Activated CD4-positive, alpha-beta T cell treated with anti-CD3 and anti-CD28 coated beads, Interleukin-2, amount 50 U/mL, for 24 hours (primary cell): ENCODE measurements around the gene BCL11A.

ENCODE experiments used
- DNase-seq, 2 donors: peaks; one replicate each; pipeline ENCODE4 v3.0.0-alpha.2; 2020; ENCODE audit warnings: low read depth in 1 of 2, low spot score in 1 of 2

BCL11A gene

GRCh38 chr2:60528281-60529020 lies 25.0 kb downstream of the BCL11A start:
- no peak for DNase-seq

GRCh38 chr2:60527762-60528161 lies 25.7 kb downstream of the BCL11A start:
- DNase-seq: no peak

- DNase-seq: no peak
Measured at GRCh38 chr2:60526623-60527022, 26.8 kb downstream of the BCL11A start.

GRCh38 chr2:60525899-60526298 lies 27.6 kb downstream of the BCL11A start:
- no peak for DNase-seq

GRCh38 chr2:60524874-60525273 lies 28.6 kb downstream of the BCL11A start:
- no peak for DNase-seq

- DNase-seq: no peak
Measured at GRCh38 chr2:60523963-60524362, 29.5 kb downstream of the BCL11A start.

- DNase-seq: no peak
Measured at GRCh38 chr2:60522462-60522861, 31.0 kb downstream of the BCL11A start.

GRCh38 chr2:60521626-60522025 lies 31.8 kb downstream of the BCL11A start:
- DNase-seq: no peak

GRCh38 chr2:60520917-60521539 lies 32.4 kb downstream of the BCL11A start:
- DNase-seq: no peak

- no peak for DNase-seq
Measured at GRCh38 chr2:60520151-60520876, 33.1 kb downstream of the BCL11A start.

- DNase-seq: no peak
Measured at GRCh38 chr2:60519231-60519863, 34.1 kb downstream of the BCL11A start.

GRCh38 chr2:60518567-60518966 lies 34.9 kb downstream of the BCL11A start:
- no peak for DNase-seq

- no peak for DNase-seq
Measured at GRCh38 chr2:60517446-60517845, 36.0 kb downstream of the BCL11A start.

GRCh38 chr2:60516826-60517225 lies 36.6 kb downstream of the BCL11A start:
- no peak for DNase-seq

- no peak for DNase-seq
Measured at GRCh38 chr2:60516383-60516811, 37.1 kb downstream of the BCL11A start.

- no peak for DNase-seq
Measured at GRCh38 chr2:60515721-60516226, 37.7 kb downstream of the BCL11A start.

- no peak for DNase-seq
Measured at GRCh38 chr2:60513996-60514395, 39.5 kb downstream of the BCL11A start.

GRCh38 chr2:60513191-60513590 lies 40.3 kb downstream of the BCL11A start:
- no peak for DNase-seq

- DNase-seq: no peak
Measured at GRCh38 chr2:60512641-60513040, 40.8 kb downstream of the BCL11A start.

- no peak for DNase-seq
Measured at GRCh38 chr2:60512062-60512622, 41.3 kb downstream of the BCL11A start.

GRCh38 chr2:60510713-60511112 lies 42.7 kb downstream of the BCL11A start:
- DNase-seq: no peak
